GM12878 (cell line): Measurements from ENCODE around the gene R3HDM2. TPM values are rescaled to one million over a fixed set of nuclear protein-coding genes. Genes with fewer than 3 reads are reported as not detected.

Experiments
- ATF7 ChIP-seq: fragments of 450-650 bp; IDR thresholded peaks from 2 replicates; pipeline ENCODE4 v1.6.1; 2016; ENCODE audit warnings: low read depth, mild to moderate bottlenecking
- CEBPB ChIP-seq, 2 experiments: fragments of 150-350 bp in 1 of 2; IDR thresholded peaks; 2 replicates each; pipeline ENCODE4 v1.6.1; 2012 to 2014; ENCODE audit warnings: low read depth in 2 of 2, low read length in 2 of 2, borderline replicate concordance in 1 of 2, inconsistent platforms in 1 of 2
- CEBPZ ChIP-seq: fragments of 150-350 bp; IDR thresholded peaks from 2 replicates; pipeline ENCODE4 v1.6.1; 2016; ENCODE audit warnings: low read depth, low read length
- FOS ChIP-seq: IDR thresholded peaks from 3 replicates; pipeline ENCODE4 v1.6.1; 2011; ENCODE audit warnings: borderline replicate concordance; ENCODE audit not compliant: insufficient read length; ENCODE audit errors: extremely low read depth
- IRF3 ChIP-seq: fragments of 450-650 bp; IDR thresholded peaks from 2 replicates; pipeline ENCODE4 v1.6.1; 2014; ENCODE audit warnings: mild to moderate bottlenecking
- KLF5 ChIP-seq: fragments of 450-650 bp; IDR thresholded peaks from 2 replicates; pipeline ENCODE4 v1.6.1; 2014; ENCODE audit warnings: mild to moderate bottlenecking; ENCODE audit not compliant: partially characterized antibody
- MAX ChIP-seq: IDR thresholded peaks from 2 replicates; pipeline ENCODE4 v1.6.1; 2012; ENCODE audit warnings: low read depth, low read length, improper control_type of control experiment
- MTA3 ChIP-seq: IDR thresholded peaks from 2 replicates; pipeline ENCODE4 v1.6.1; 2012; ENCODE audit warnings: low read length, inconsistent platforms, borderline replicate concordance
- NR2C2 ChIP-seq: IDR thresholded peaks from 2 replicates; pipeline ENCODE4 v1.6.1; 2011; ENCODE audit warnings: borderline replicate concordance, low read depth; ENCODE audit not compliant: control insufficient read depth, insufficient read length
- PBX3 ChIP-seq: IDR thresholded peaks from 2 replicates; pipeline ENCODE4 v1.6.1; 2011; ENCODE audit warnings: mild to moderate bottlenecking, low read depth, low read length, moderate library complexity; ENCODE audit not compliant: insufficient replicate concordance
- PRDM15 ChIP-seq: fragments of 450-650 bp; formaldehyde crosslinking; IDR thresholded peaks from 2 replicates; pipeline ENCODE4 v1.4.0; 2020; ENCODE audit warnings: mild to moderate bottlenecking, moderate library complexity
- SIX5 ChIP-seq: IDR thresholded peaks from 2 replicates; pipeline ENCODE4 v1.6.1; 2011; ENCODE audit warnings: mild to moderate bottlenecking, low read depth, low read length, moderate library complexity; ENCODE audit not compliant: severe bottlenecking
- SMARCA5 ChIP-seq: fragments of 450-650 bp; IDR thresholded peaks from 2 replicates; pipeline ENCODE4 v1.6.1; 2017; ENCODE audit warnings: mild to moderate bottlenecking
- SREBF1 ChIP-seq: IDR thresholded peaks from 2 replicates; pipeline ENCODE4 v1.6.1; 2012; ENCODE audit warnings: mild to moderate bottlenecking, low read length
- SRF ChIP-seq, 2 experiments: IDR thresholded peaks; 2 replicates each; pipeline ENCODE4 v1.6.1; 2011; ENCODE audit warnings: low read depth in 2 of 2, low read length in 2 of 2, mild to moderate bottlenecking in 1 of 2, moderate library complexity in 1 of 2
- STAT1 ChIP-seq: fragments of 450-650 bp; conservative IDR thresholded peaks from 2 replicates; pipeline ENCODE4 v1.6.1; 2014; ENCODE audit warnings: antibody characterized with exemption, mild to moderate bottlenecking
- STAT3 ChIP-seq: IDR thresholded peaks from 2 replicates; pipeline ENCODE4 v1.6.1; 2011; ENCODE audit warnings: low read depth, low read length, improper control_type of control experiment
- TCF12 ChIP-seq: IDR thresholded peaks from 2 replicates; pipeline ENCODE4 v1.6.1; 2011; ENCODE audit warnings: low read depth, mild to moderate bottlenecking, low read length
- TCF3 ChIP-seq: IDR thresholded peaks from 2 replicates; pipeline ENCODE4 v1.6.1; 2012; ENCODE audit warnings: low read depth, mild to moderate bottlenecking, low read length, borderline replicate concordance; ENCODE audit not compliant: insufficient read depth
- ZNF207 ChIP-seq: fragments of 450-650 bp; IDR thresholded peaks from 2 replicates; pipeline ENCODE4 v1.6.1; 2014; ENCODE audit warnings: antibody characterized with exemption, mild to moderate bottlenecking, borderline replicate concordance
- ZSCAN29 ChIP-seq: fragments of 450-650 bp; IDR thresholded peaks from 2 replicates; pipeline ENCODE4 v1.6.1; 2017; ENCODE audit warnings: mild to moderate bottlenecking, moderate library complexity
- polyA plus RNA-seq, 11 experiments: library from polyadenylated mRNA; depleted of rRNA in 4 of 11; unstranded in 6 of 11; stranded (reverse) in 5 of 11; fragments of >200 nt; fragmentation: Nextera tagmentation in 4 of 11; fragmentation: Illumina TruSeq in 1 of 11; extraction: Ambion mirVana in 4 of 11; extraction: Trizol in 1 of 11; gene quantifications; 1 replicate in 1 of 11; 2 replicates in 10 of 11; pipeline versions ENCODE4 v1.2.1 to v1.2.3, GENCODE V29; 2011 to 2016; ENCODE audit warnings: inconsistent platforms in 2 of 11, missing spikeins in 2 of 11, low read depth in 1 of 11
- total RNA-seq, 4 experiments: library from RNA; depleted of rRNA in 3 of 4; stranded (reverse); fragments of >200 nt in 3 of 4; fragmentation: Illumina TruSeq in 1 of 4; extraction: Trizol in 1 of 4; gene quantifications; 2 replicates each; pipeline versions ENCODE4 v1.2.1 to v1.2.3, GENCODE V29; 2013 to 2021

Gene R3HDM2
- total and polyA plus RNA-seq, 10 of the 15 experiments (the other 5 are each of a cell fraction or from before 2014, with no cell fraction given) = 4.6 to 26.1 (median 11.2) TPM

GRCh38 chr12:57430931-57431566, at the start of gene R3HDM2 (continued):
- TF ChIP-seq ATF7 (peak; percentile 41; the same call in 1 of the 2 replicates), TCF3 (peak; percentile 72; the same call in 1 of the 2 replicates), ZSCAN29 (no peak), IRF3 (no peak), MTA3 (no peak), ZNF207 (peak; percentile 84; the same call in 1 of the 2 replicates), PRDM15 (CRISPR knock-in tag) (no peak), SRF (IDR thresholded peaks at IDR 0.05; ENCODE audit: low read depth in 2 of 2, low read length in 2 of 2) (0 out of 4 replicates have a peak, but pooled peaks of 1 of the 2 experiments have one; percentile 3), SMARCA5 (no peak), STAT1 (peak; percentile 71; the same call in 1 of the 2 replicates), NR2C2 (no peak), SIX5 (no peak), PBX3 (no peak), FOS (no peak), SREBF1 (no peak), CEBPB (IDR thresholded peaks at IDR 0.05; ENCODE audit: borderline replicate concordance in 1 of 2, low read depth in 2 of 2, low read length in 2 of 2) (no peak), CEBPZ (no peak), STAT3 (no peak), KLF5 (no peak), TCF12 (0 out of 2 replicates have a peak, but pooled peaks have one; percentile 48), MAX (peak; percentile 79; the same call in 1 of the 2 replicates)
